ENCODE data around the gene TMPRSS5. TPM values are rescaled to one million over a fixed set of nuclear protein-coding genes. Genes with fewer than 3 reads are reported as not detected.
A peak's percentile ranks its signal among the peaks of the same experiment; 100 is the strongest.

The TMPRSS5 gene
- total RNA-seq, 1 donor from 2014 or later = 2.6 TPM

DNA sequence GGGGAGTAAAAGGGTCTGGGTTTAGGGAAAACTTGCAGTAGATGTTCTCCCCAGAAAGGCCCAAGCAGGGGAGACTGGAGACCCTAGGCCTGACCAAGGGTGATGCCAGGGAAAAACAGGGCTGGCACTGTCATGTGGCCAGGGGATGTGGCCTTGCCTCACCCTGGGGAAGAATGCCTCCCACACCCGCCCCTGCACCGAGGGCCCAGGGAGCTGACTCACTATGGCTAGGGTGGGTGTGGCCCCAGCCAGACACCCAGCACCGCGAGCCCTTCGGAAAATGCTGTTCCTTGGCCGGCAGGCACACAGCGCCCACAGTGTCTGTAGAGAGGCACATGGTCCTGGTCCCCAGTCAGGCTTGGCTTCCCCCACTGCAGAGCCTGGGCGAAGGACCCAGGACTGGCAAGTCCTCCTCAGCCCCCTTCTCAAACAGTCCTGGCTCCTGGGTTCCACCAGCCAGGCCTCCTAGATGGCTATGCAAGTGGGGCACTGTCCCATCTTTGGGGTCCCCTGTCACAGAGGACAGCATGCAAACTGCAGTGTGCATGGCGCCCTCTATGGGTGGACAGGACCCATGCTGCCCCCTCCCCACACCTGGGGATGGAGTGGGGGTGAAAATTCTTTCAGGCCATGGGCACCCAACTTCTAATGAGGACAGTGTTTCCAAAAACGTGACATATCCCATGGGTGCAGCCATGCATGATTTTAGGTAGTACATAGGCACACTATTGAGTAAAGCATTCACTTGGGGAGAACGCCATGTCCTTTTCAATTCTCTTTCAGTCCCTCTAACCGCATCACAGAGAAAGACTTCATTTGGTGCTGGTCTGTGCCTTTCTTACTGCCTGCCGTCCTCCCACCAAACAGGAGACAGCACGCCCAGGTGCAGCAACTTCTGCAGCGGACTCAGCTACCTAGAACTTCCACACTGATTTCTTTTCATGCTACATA, 15.2 kb downstream of the TMPRSS5 start:
- Mint-ChIP-seq H3K9me3 (ENCODE audit: low read depth) (no peaks in the 10 kb centered on the region), H3K4me3 (ENCODE audit: low read depth) (no peak overlapping the region), H3K27me3 (no peaks in the 10 kb centered on the region), H3K27ac (no peak overlapping the region), H3K36me3 (ENCODE audit: insufficient read depth) (no peaks in the 10 kb centered on the region), H3K4me1 (ENCODE audit: low read depth) (no peaks in the 10 kb centered on the region)
- no peak for DNase-seq (ENCODE audit: low spot score, unreplicated experiment)
- TF ChIP-seq, protein P1, sequence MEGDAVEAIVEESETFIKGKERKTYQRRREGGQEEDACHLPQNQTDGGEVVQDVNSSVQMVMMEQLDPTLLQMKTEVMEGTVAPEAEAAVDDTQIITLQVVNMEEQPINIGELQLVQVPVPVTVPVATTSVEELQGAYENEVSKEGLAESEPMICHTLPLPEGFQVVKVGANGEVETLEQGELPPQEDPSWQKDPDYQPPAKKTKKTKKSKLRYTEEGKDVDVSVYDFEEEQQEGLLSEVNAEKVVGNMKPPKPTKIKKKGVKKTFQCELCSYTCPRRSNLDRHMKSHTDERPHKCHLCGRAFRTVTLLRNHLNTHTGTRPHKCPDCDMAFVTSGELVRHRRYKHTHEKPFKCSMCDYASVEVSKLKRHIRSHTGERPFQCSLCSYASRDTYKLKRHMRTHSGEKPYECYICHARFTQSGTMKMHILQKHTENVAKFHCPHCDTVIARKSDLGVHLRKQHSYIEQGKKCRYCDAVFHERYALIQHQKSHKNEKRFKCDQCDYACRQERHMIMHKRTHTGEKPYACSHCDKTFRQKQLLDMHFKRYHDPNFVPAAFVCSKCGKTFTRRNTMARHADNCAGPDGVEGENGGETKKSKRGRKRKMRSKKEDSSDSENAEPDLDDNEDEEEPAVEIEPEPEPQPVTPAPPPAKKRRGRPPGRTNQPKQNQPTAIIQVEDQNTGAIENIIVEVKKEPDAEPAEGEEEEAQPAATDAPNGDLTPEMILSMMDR (IDR thresholded peaks at IDR 0.05; ENCODE audit: unreplicated experiment) = peak; percentile 52

DNA sequence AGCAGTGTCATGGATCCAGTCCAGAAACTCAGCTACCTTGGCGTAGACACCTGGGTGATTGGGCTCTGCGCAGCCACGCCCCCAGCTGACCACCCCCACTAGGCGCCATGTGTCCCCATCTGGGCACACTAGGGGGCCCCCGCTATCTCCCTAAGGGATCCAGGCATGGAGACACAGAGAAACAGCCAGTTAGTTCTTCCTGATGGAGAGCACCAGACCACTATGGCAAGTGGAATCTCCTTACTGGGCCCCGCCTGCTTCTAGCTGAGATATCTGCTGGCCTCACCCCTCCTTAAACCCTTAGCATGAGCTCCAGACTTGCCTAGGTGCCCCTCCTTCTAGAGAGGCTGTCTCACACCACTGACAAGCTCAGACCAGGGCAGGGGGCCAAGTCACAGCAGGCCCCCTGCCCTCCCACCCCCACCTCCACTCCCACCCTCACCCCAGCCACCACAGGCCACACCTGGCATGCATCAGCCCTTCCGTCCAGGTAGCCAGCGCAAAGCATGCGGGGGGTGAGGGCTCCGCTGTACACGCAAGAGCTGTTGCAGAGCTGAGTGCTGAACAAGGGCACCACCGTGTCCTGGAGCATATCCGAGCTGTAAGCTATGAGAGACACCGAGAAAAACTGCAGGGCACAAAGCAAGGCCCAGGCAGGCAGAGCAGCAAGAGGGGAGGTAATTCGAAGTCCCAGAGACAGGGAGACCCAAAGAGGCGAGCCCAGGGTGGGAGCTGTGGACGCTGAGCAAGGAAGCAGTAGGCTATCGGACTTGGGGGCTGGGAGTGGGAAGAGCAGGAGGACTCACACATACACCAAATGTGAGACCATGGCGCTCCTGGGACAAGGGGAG, 16.1 kb downstream of the TMPRSS5 start:
- Mint-ChIP-seq H3K4me3 (ENCODE audit: low read depth) (no peak overlapping the region), H3K9me3 (ENCODE audit: low read depth) (no peaks in the 10 kb centered on the region), H3K27ac (no peak overlapping the region), H3K27me3 (no peaks in the 10 kb centered on the region), H3K4me1 (ENCODE audit: low read depth) (no peaks in the 10 kb centered on the region), H3K36me3 (ENCODE audit: insufficient read depth) (no peaks in the 10 kb centered on the region)
- no peak for DNase-seq (ENCODE audit: low spot score, unreplicated experiment)
- TF ChIP-seq, protein P1 (IDR thresholded peaks at IDR 0.05; ENCODE audit: unreplicated experiment) = no peak

DNA sequence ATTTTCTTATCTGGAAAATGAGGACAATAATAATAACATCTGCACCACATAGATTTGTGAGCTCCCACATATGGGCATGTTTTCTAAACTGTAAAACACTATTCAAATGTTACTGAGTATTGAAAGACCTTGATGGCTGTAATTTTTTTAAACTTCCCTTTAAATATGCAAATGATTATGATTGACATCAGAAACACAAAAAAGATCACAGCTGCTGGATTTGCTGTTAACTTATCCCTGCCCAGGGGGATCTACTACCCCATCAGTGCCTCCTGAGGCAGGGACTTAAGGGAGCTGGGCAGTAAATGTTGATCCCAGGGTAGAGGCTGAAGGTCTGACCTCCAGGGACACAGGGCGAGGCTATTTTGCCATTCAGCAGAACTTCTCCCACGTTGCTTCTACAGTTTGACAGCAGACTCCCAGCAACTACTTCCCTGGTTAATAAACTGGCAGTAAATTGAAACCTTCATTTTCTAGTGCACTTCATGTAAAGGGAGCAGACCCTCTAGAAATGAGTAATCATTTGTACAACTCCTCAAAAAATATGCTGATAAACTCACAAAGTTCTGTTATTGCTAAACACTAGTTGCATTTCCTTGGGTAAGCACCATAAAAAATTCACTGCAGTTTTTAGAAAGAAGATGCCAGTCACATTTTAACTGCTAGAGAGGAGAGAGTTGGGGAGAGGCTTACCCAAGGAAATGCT, 20.3 kb downstream of the TMPRSS5 start:
- no peak for DNase-seq (ENCODE audit: low spot score, unreplicated experiment)
- Mint-ChIP-seq H3K4me1 (ENCODE audit: low read depth) (peaks cover 8% of the 10 kb centered on the region), H3K9me3 (ENCODE audit: low read depth) (no peaks in the 10 kb centered on the region), H3K4me3 (ENCODE audit: low read depth) (no peak overlapping the region), H3K36me3 (ENCODE audit: insufficient read depth) (no peaks in the 10 kb centered on the region), H3K27me3 (peaks cover 3% of the 10 kb centered on the region), H3K27ac (no peak overlapping the region)
- TF ChIP-seq, protein P1 (IDR thresholded peaks at IDR 0.05; ENCODE audit: unreplicated experiment) = no peak

DNA sequence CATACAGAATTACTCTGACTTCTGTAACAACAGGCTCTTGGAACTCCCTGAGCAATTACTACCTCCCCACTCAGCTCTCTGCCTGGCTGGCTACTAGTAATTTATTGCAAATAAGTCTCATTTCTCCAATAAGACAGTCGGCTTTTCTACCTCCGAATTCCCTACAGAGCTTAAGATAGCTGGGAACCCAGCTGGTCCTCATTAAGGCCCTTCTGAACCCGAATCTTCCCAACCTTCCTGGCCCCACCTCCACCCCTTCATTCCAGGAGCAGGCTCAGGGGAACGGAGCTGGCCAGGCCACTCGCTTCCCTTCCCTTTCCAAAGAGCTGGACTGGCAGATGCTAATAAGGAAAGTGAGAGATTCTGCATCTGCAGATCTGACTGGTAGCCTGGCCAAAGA, 21.6 kb downstream of the TMPRSS5 start:
- Mint-ChIP-seq H3K9me3 (ENCODE audit: low read depth) (no peaks in the 10 kb centered on the region), H3K27ac (no peak overlapping the region), H3K4me3 (ENCODE audit: low read depth) (no peak overlapping the region), H3K36me3 (ENCODE audit: insufficient read depth) (no peaks in the 10 kb centered on the region), H3K4me1 (ENCODE audit: low read depth) (peaks cover 8% of the 10 kb centered on the region), H3K27me3 (peaks cover 3% of the 10 kb centered on the region)
- no peak for DNase-seq (ENCODE audit: low spot score, unreplicated experiment)
- TF ChIP-seq, protein P1 (IDR thresholded peaks at IDR 0.05; ENCODE audit: unreplicated experiment) = no peak
